HG03457 (cell line): ENCODE data around the gene CREB3.

ENCODE experiments used
- ATAC-seq: cut with Tn5 transposase; IDR thresholded peaks from one replicate; pipeline ENCODE4 v1.9.1; 2021; ENCODE audit warnings: moderate number of reproducible peaks; ENCODE audit not compliant: unreplicated experiment

The CREB3 gene

GRCh38 chr9:35700942-35701341 is 31.5 kb upstream of the CREB3 start:
- ATAC-seq = no peak

GRCh38 chr9:35702696-35703095 is 29.8 kb upstream of the CREB3 start:
- no peak for ATAC-seq

GRCh38 chr9:35703906-35704672 is 28.4 kb upstream of the CREB3 start:
- ATAC-seq = no peak

GRCh38 chr9:35705372-35705771 is 27.1 kb upstream of the CREB3 start:
- ATAC-seq = no peak

GRCh38 chr9:35705836-35706430 is 26.5 kb upstream of the CREB3 start:
- ATAC-seq = no peak

GRCh38 chr9:35706951-35707350 is 25.5 kb upstream of the CREB3 start:
- no peak for ATAC-seq

GRCh38 chr9:35708146-35708545 is 24.3 kb upstream of the CREB3 start:
- ATAC-seq = no peak

GRCh38 chr9:35710818-35711500 is 21.5 kb upstream of the CREB3 start:
- ATAC-seq = no peak

GRCh38 chr9:35711501-35712428 is 20.7 kb upstream of the CREB3 start:
- no peak for ATAC-seq

GRCh38 chr9:35712762-35713400 is 19.6 kb upstream of the CREB3 start:
- no peak for ATAC-seq

GRCh38 chr9:35713578-35713977 is 18.9 kb upstream of the CREB3 start:
- no peak for ATAC-seq

GRCh38 chr9:35714123-35714522 is 18.3 kb upstream of the CREB3 start:
- ATAC-seq = no peak

GRCh38 chr9:35714579-35715252 is 17.8 kb upstream of the CREB3 start:
- ATAC-seq = no peak

- no peak for ATAC-seq
Measured at GRCh38 chr9:35716230-35716629, 16.2 kb upstream of the CREB3 start.

GRCh38 chr9:35717132-35717870 is 15.2 kb upstream of the CREB3 start:
- no peak for ATAC-seq

- ATAC-seq = no peak
Measured at GRCh38 chr9:35718721-35719511, 13.6 kb upstream of the CREB3 start.

- no peak for ATAC-seq
Measured at GRCh38 chr9:35719546-35719945, 12.9 kb upstream of the CREB3 start.

GRCh38 chr9:35723426-35723825 is 9.0 kb upstream of the CREB3 start:
- ATAC-seq = no peak

GRCh38 chr9:35723908-35724307 is 8.6 kb upstream of the CREB3 start:
- no peak for ATAC-seq
